Measurements from ENCODE around the gene MALSU1.

DNA sequence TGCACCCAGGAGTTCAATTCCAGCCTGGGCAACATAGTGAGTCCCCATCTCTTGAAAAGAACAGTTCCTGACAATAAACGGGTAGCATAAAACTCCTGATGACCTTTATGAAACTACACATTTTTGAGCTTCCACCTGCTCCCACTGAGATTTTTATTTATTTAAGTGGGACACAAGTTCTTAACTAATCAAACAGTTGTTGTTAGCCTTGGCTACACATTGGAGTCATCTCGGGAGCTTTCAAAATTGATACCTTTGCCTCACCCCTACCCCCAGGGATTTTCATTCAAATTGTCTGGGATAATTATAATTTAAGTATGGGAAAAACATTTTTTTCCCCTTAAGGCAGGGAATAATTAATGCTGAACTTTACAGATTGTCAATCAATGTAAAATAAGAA is 39.3 kb downstream of the MALSU1 start:
- no peak for TF ChIP-seq POLR2A (IDR thresholded peaks at IDR 0.05)
- TF ChIP-seq, protein P1, sequence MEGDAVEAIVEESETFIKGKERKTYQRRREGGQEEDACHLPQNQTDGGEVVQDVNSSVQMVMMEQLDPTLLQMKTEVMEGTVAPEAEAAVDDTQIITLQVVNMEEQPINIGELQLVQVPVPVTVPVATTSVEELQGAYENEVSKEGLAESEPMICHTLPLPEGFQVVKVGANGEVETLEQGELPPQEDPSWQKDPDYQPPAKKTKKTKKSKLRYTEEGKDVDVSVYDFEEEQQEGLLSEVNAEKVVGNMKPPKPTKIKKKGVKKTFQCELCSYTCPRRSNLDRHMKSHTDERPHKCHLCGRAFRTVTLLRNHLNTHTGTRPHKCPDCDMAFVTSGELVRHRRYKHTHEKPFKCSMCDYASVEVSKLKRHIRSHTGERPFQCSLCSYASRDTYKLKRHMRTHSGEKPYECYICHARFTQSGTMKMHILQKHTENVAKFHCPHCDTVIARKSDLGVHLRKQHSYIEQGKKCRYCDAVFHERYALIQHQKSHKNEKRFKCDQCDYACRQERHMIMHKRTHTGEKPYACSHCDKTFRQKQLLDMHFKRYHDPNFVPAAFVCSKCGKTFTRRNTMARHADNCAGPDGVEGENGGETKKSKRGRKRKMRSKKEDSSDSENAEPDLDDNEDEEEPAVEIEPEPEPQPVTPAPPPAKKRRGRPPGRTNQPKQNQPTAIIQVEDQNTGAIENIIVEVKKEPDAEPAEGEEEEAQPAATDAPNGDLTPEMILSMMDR (IDR thresholded peaks at IDR 0.05): no peak
